WERI-Rb-1 (cell line): ENCODE results near the gene CYP27B1.

ENCODE experiments used
- DNase-seq: peaks from one replicate; pipeline ENCODE4 v3.0.0-alpha.2; 2020
- H3K27ac ChIP-seq: fragments of 250-450 bp; sonication (Bioruptor Pico); 2 replicates; pipeline ENCODE4 v1.5.1; 2020; ENCODE audit warnings: mild to moderate bottlenecking, moderate library complexity
- H3K27me3 ChIP-seq: fragments of 250-450 bp; sonication (Bioruptor Pico); 2 replicates; pipeline ENCODE4 v1.5.1; 2021; ENCODE audit warnings: mild to moderate bottlenecking, low read depth, moderate library complexity; ENCODE audit not compliant: insufficient read depth, severe bottlenecking
- H3K36me3 ChIP-seq: fragments of 250-450 bp; sonication (Bioruptor Pico); 2 replicates; pipeline ENCODE4 v1.5.1; 2020; ENCODE audit warnings: mild to moderate bottlenecking, moderate library complexity
- H3K4me3 ChIP-seq: 2 replicates; pipeline ENCODE4 v1.5.1; 2011; ENCODE audit warnings: low read depth, mild to moderate bottlenecking, control low read depth, low read length
- H3K9me3 ChIP-seq: fragments of 250-450 bp; sonication (Bioruptor Pico); 2 replicates; pipeline ENCODE4 v1.5.1; 2021; ENCODE audit warnings: mild to moderate bottlenecking, moderate library complexity; ENCODE audit not compliant: severe bottlenecking
- CTCF ChIP-seq: IDR thresholded peaks from 2 replicates; pipeline ENCODE4 v1.5.1; 2011; ENCODE audit warnings: low read depth, mild to moderate bottlenecking, control low read depth, inconsistent platforms, low read length

CYP27B1 gene

GRCh38 chr12:57732726-57733593 is 33.9 kb downstream of the CYP27B1 start:
- Histone ChIP-seq H3K27ac (no peak overlapping the region), H3K36me3 (no peaks in the 10 kb centered on the region), H3K9me3 (no peaks in the 10 kb centered on the region), H3K4me3 (no peak overlapping the region), H3K27me3 (peaks cover 16% of the 10 kb centered on the region)
- TF ChIP-seq CTCF, result no peak
- no peak for DNase-seq

GRCh38 chr12:57732270-57732669 is 34.6 kb downstream of the CYP27B1 start:
- TF ChIP-seq CTCF, result no peak
- peaks cover 9% of the 10 kb centered on the region for H3K27me3 ChIP-seq
- H3K4me3 ChIP-seq, result no peak overlapping the region
- no peak for DNase-seq
- H3K9me3 ChIP-seq, result no peaks in the 10 kb centered on the region
- peaks cover 5% of the 10 kb centered on the region for H3K36me3 ChIP-seq
- H3K27ac ChIP-seq, result no peak overlapping the region

- peaks cover 2% of the 10 kb centered on the region for H3K27me3 ChIP-seq
- H3K27ac ChIP-seq, result no peak overlapping the region
- no peak for DNase-seq
- peaks cover 8% of the 10 kb centered on the region for H3K36me3 ChIP-seq
- no peaks in the 10 kb centered on the region for H3K9me3 ChIP-seq
- TF ChIP-seq CTCF, result no peak
- H3K4me3 ChIP-seq, result no peak overlapping the region
Observed at GRCh38 chr12:57731411-57732080, 35.3 kb downstream of the CYP27B1 start.

DNA sequence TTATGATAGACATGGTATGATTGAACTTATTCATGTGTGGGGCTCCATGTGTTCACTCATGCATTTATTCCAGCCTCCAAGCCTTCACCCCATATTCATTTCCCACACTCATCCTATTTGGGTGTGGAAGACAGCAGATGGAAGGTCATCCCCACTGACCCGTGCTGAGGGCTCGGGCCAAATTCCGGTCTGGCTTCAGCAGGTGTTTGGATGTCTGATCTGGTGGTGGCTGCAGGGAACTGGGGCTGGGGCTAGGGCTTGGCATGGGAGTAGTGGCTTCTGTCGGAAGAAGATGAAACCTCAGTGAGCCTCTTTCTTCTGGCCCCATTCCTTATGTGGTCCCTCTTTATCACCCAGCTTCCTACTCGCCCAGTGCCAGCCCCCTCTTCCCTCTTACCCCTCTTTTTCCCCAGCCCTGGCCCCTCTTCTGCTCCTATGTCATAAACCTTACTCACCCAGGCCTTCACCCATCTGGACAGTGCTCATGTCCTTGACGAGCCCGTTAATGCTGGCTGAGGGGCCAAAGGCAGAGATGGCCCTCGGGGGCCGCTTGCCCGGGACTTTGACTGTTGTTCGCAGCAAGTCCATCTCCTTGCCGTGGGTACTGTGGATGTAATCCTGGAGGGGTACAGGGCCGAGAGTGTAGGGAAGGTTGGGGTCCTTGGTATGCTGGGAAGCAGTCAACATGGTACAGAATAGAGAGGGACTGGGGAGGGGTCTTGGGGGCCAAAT is 36.4 kb downstream of the CYP27B1 start:
- Histone ChIP-seq H3K9me3 (no peaks in the 10 kb centered on the region), H3K36me3 (peaks cover 8% of the 10 kb centered on the region), H3K27me3 (no peaks in the 10 kb centered on the region), H3K27ac (no peak overlapping the region), H3K4me3 (no peak overlapping the region)
- TF ChIP-seq CTCF, result no peak
- no peak for DNase-seq

DNA sequence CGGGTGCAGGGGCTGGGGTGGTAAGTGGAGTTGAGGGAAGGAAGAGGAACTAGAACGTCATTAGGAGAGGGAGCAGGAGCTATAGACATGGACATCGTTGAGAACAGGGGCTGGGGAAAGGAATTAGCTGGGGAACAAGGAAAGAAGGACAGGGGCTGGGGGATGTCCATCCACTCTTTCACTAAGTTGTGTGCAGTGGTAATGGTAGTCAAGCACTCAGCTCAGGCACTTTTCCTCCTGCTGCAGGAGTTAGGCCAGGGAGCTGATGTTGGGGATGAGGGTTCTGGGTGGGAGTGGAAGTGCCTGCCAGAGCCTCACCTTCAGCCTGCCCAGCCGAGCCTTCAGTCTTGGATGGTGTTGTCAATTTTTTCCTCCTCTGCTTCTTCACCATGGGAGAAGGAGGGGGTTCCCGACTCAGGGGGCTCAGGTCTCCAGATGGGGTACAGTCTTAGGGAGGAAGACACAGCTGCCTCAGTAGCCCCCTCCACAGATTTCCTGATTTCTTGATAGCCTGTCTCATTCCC is 37.5 kb downstream of the CYP27B1 start:
- DNase-seq, result no peak
- H3K27me3 ChIP-seq, result no peaks in the 10 kb centered on the region
- no peak for TF ChIP-seq CTCF
- no peak overlapping the region for H3K27ac ChIP-seq
- H3K36me3 ChIP-seq, result peaks cover 8% of the 10 kb centered on the region
- H3K9me3 ChIP-seq, result no peaks in the 10 kb centered on the region
- no peak overlapping the region for H3K4me3 ChIP-seq
